Myocyte (in vitro differentiated cells): ENCODE measurements around the gene DGLUCY. TPM values are rescaled to one million over a fixed set of nuclear protein-coding genes. Genes with fewer than 3 reads are reported as not detected.

Source experiments
- DNase-seq: peaks from one replicate; pipeline ENCODE4 v3.0.0-alpha.2; 2012; ENCODE audit warnings: low read depth
- total RNA-seq: library from RNA; depleted of rRNA; stranded (reverse); fragments of >200 nt; gene quantifications from 2 replicates; pipeline ENCODE4 v1.2.3, GENCODE V29; 2014

DGLUCY gene
- total RNA-seq, 1 donor from 2014 or later: 81.7 TPM

- DNase-seq: no peak
Measured at GRCh38 chr14:91273273-91273884, 159.5 kb downstream of the DGLUCY start.

GRCh38 chr14:91273885-91274273 is 160.0 kb downstream of the DGLUCY start:
- no peak for DNase-seq

DNA sequence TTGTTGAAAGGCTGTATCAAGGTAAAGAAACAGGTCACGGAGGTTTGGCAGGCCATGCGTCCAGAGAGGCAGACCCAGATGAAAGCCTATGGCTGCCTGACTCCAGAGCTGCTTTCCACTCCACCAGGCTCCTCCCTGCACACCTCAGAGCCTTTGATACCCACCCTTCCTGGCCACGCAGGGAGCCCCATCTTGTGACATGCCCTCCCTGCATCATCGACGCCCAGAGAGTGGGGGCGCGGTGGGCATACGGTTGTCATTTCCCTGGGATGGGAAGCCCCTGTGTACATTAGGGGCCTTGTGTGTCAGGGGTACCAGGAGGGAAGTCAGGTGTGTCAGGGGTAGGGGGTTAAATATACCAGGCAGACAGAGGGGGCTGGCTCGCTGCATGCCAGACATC is 160.9 kb downstream of the DGLUCY start:
- no peak for DNase-seq

Other genes with a start within 250 kb of the DGLUCY start
- 5.5 and 5.6 TPM in 2 replicates for gene RPS6KA5, start 53.4 kb upstream of the DGLUCY start, total RNA-seq
- gene GPR68, start 130.6 kb downstream of the DGLUCY start, total RNA-seq: 0.62 and 1.4 TPM in 2 replicates